K562 (cell line): ENCODE results near the gene DHRS13. TPM values are rescaled to one million over a fixed set of nuclear protein-coding genes. Genes with fewer than 3 reads are reported as not detected.

Experiments used
- SETDB1 ChIP-seq: IDR thresholded peaks from one replicate; pipeline ENCODE4 v1.6.1; 2012; ENCODE audit warnings: low read length, control low read depth, inconsistent platforms
- SMAD2 ChIP-seq: fragments of 150-350 bp; IDR thresholded peaks from 2 replicates; pipeline ENCODE4 v1.6.1; 2014; ENCODE audit warnings: low read depth, mild to moderate bottlenecking, low read length
- SOX6 ChIP-seq: fragments of 450-650 bp; IDR thresholded peaks from 2 replicates; pipeline ENCODE4 v1.6.1; 2014; ENCODE audit warnings: mild to moderate bottlenecking
- TAL1 ChIP-seq: fragments of 450-650 bp; IDR thresholded peaks from 2 replicates; pipeline ENCODE4 v1.6.1; 2016; ENCODE audit warnings: mild to moderate bottlenecking
- YY1 ChIP-seq, 3 experiments: IDR thresholded peaks; 2 replicates each; pipeline ENCODE4 v1.6.1; 2011; ENCODE audit warnings: low read length in 2 of 3, mild to moderate bottlenecking in 2 of 3, moderate library complexity in 2 of 3, borderline replicate concordance in 1 of 3, control low read depth in 1 of 3, low read depth in 1 of 3; ENCODE audit not compliant: insufficient read depth in 3 of 3, insufficient replicate concordance in 2 of 3, control insufficient read depth in 1 of 3, insufficient read length in 1 of 3; ENCODE audit errors: extremely low read depth in 1 of 3
- ZBTB17 ChIP-seq: fragments of 450-650 bp; formaldehyde crosslinking; IDR thresholded peaks from 2 replicates; pipeline ENCODE4 v1.4.0; 2020; ENCODE audit warnings: mild to moderate bottlenecking
- ZNF212 ChIP-seq: fragments of 450-650 bp; formaldehyde crosslinking; IDR thresholded peaks from 2 replicates; pipeline ENCODE4 v1.4.0; 2020; ENCODE audit warnings: mild to moderate bottlenecking
- ZNF354B ChIP-seq: fragments of 250-450 bp; sonication (Bioruptor Pico); IDR thresholded peaks from 2 replicates; pipeline ENCODE4 v1.4.0; 2020
- ZNF408 ChIP-seq: fragments of 250-450 bp; sonication (Bioruptor Pico); IDR thresholded peaks from 2 replicates; pipeline ENCODE4 v1.4.0; 2020; ENCODE audit warnings: low read depth, mild to moderate bottlenecking, moderate library complexity
- ZNF696 ChIP-seq: fragments of 250-450 bp; sonication (Bioruptor Pico); conservative IDR thresholded peaks from 2 replicates; pipeline ENCODE4 v1.4.0; 2020; ENCODE audit warnings: mild to moderate bottlenecking, moderate library complexity
- polyA plus RNA-seq, 8 experiments: library from polyadenylated mRNA; depleted of rRNA in 4 of 8; stranded (reverse) in 5 of 8; unstranded in 3 of 8; fragments of >200 nt; fragmentation: Nextera tagmentation in 2 of 8; fragmentation: Illumina TruSeq in 1 of 8; extraction: Ambion mirVana in 2 of 8; extraction: Trizol in 1 of 8; gene quantifications; 2 replicates each; pipeline versions ENCODE4 v1.2.1 to v1.2.3, GENCODE V29; 2011 to 2014; ENCODE audit warnings: inconsistent platforms in 1 of 8, missing spikeins in 1 of 8
- total RNA-seq, 7 experiments: library from RNA; depleted of rRNA in 6 of 7; stranded (reverse); fragments of >200 nt in 6 of 7; fragmentation: Illumina TruSeq in 2 of 7; extraction: Trizol in 2 of 7; gene quantifications; 2 replicates each; pipeline versions ENCODE4 v1.2.1 to v1.2.3, GENCODE V29; 2011 to 2021; ENCODE audit warnings: low replicate concordance in 1 of 7
- TF ChIP-seq, protein P1 (sequence below): fragments of 250-450 bp; sonication (Bioruptor Pico); IDR thresholded peaks from 2 replicates; pipeline ENCODE4 v1.8.0; 2021; ENCODE audit warnings: borderline replicate concordance, mild to moderate bottlenecking, moderate library complexity; ENCODE audit not compliant: poor library complexity, severe bottlenecking
- TF ChIP-seq, protein P2 (sequence below): sonication (generic); formaldehyde crosslinking; IDR thresholded peaks from 2 replicates; pipeline ENCODE4 v1.8.0; 2022; ENCODE audit warnings: missing genetic modification reagents, mild to moderate bottlenecking, borderline replicate concordance
- TF ChIP-seq, protein P3 (sequence below): fragments of 250-450 bp; sonication (Bioruptor Pico); IDR thresholded peaks from 2 replicates; pipeline ENCODE4 v1.8.0; 2021; ENCODE audit warnings: moderate library complexity, mild to moderate bottlenecking, inconsistent platforms
- TF ChIP-seq, protein P4 (sequence below): sonication (generic); formaldehyde crosslinking; IDR thresholded peaks from 2 replicates; pipeline ENCODE4 v1.8.0; 2022; ENCODE audit warnings: mild to moderate bottlenecking, missing genetic modification reagents
- TF ChIP-seq, protein P5 (sequence below): fragments of 450-650 bp; IDR thresholded peaks from 2 replicates; pipeline ENCODE4 v1.6.1; 2017; ENCODE audit warnings: antibody characterized with exemption
- TF ChIP-seq, protein P6 (sequence below): sonication (generic); formaldehyde crosslinking; IDR thresholded peaks from 2 replicates; pipeline ENCODE4 v1.8.0; 2022; ENCODE audit warnings: mild to moderate bottlenecking, missing genetic modification reagents
- TF ChIP-seq, protein P7 (sequence below): fragments of 450-650 bp; formaldehyde crosslinking; IDR thresholded peaks from 2 replicates; pipeline ENCODE4 v1.4.0; 2022; ENCODE audit warnings: missing genetic modification characterization

DHRS13 gene
- total and polyA plus RNA-seq, 9 of the 15 experiments (the other 6 are each of a cell fraction or from before 2014, with no cell fraction given) = 0.32 to 52.3 (median 34.3) TPM; not detected in 1

DNA sequence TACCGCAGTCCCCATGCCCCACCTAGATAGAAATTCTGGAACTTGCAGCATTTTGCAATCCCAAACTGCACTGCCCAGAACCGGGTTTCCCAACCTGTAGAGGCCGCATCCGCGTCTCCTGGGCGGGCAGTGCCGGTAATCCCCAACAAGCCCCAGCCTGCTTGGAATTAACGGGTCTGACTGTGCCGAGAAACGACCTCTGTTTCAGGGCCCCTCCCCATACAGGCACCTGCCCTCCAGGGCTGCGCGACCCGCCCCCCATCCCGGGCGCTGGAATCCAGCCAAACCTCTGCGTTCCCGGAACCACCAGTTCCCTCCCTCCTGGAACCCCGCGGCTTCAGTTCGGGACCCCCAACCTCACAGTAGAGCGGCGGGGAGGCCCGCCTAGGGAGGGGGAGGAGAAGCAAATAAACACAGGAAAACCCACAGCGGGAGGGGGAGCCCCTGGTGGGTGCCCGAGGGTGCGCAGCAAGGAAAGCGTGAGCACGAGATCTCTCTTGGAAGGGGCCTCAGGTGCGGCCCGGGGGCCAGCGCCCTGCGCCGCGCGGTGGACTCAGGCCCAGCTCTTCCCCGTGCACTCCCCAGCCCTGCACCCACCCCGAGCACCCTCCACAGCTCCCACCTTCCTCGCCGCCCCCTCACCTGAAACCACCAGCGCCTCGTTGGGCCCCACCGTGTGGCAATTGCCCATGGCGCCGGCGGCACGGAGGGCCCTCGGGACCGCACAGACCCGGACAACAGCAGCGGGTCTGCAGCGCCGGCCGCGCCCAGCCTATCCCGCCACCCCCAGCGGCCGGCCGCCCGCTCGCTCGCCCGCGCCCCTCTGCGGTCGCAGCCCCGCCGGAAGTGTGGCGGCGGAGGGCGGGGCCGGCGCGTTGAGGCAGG, 5.8 kb downstream of the DHRS13 start, which contains the start of gene FLOT2 (continued):
- TF ChIP-seq, protein P1, sequence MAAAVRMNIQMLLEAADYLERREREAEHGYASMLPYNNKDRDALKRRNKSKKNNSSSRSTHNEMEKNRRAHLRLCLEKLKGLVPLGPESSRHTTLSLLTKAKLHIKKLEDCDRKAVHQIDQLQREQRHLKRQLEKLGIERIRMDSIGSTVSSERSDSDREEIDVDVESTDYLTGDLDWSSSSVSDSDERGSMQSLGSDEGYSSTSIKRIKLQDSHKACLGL (CRISPR knock-in tag) = no peak
- TF ChIP-seq TAL1 (no peak), SETDB1 (no peak), YY1 (IDR thresholded peaks at IDR 0.05; ENCODE audit: borderline replicate concordance in 1 of 3, control insufficient read depth in 1 of 3, extremely low read depth in 1 of 3, insufficient read depth in 3 of 3, insufficient read length in 1 of 3, insufficient replicate concordance in 2 of 3, low read depth in 1 of 3, low read length in 2 of 3) (peak in 2 of 3 experiments; percentile 48 to 74), ZNF212 (CRISPR knock-in tag) (peak; percentile 91), ZNF696 (no peak), SOX6 (peak; percentile 56; the same call in 1 of the 2 replicates), ZBTB17 (CRISPR knock-in tag) (peak; percentile 81), ZNF354B (CRISPR knock-in tag) (no peak), SMAD2 (no peak), ZNF408 (CRISPR knock-in tag) (no peak)
- TF ChIP-seq, protein P2, sequence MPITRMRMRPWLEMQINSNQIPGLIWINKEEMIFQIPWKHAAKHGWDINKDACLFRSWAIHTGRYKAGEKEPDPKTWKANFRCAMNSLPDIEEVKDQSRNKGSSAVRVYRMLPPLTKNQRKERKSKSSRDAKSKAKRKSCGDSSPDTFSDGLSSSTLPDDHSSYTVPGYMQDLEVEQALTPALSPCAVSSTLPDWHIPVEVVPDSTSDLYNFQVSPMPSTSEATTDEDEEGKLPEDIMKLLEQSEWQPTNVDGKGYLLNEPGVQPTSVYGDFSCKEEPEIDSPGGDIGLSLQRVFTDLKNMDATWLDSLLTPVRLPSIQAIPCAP (CRISPR knock-in tag) = no peak
- TF ChIP-seq, protein P3, sequence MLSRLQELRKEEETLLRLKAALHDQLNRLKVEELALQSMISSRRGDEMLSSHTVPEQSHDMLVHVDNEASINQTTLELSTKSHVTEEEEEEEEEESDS (CRISPR knock-in tag) = no peak
- TF ChIP-seq, protein P4, sequence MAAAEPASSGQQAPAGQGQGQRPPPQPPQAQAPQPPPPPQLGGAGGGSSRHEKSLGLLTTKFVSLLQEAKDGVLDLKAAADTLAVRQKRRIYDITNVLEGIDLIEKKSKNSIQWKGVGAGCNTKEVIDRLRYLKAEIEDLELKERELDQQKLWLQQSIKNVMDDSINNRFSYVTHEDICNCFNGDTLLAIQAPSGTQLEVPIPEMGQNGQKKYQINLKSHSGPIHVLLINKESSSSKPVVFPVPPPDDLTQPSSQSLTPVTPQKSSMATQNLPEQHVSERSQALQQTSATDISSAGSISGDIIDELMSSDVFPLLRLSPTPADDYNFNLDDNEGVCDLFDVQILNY (CRISPR knock-in tag) = no peak
- TF ChIP-seq, protein P5, sequence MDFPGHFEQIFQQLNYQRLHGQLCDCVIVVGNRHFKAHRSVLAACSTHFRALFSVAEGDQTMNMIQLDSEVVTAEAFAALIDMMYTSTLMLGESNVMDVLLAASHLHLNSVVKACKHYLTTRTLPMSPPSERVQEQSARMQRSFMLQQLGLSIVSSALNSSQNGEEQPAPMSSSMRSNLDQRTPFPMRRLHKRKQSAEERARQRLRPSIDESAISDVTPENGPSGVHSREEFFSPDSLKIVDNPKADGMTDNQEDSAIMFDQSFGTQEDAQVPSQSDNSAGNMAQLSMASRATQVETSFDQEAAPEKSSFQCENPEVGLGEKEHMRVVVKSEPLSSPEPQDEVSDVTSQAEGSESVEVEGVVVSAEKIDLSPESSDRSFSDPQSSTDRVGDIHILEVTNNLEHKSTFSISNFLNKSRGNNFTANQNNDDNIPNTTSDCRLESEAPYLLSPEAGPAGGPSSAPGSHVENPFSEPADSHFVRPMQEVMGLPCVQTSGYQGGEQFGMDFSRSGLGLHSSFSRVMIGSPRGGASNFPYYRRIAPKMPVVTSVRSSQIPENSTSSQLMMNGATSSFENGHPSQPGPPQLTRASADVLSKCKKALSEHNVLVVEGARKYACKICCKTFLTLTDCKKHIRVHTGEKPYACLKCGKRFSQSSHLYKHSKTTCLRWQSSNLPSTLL = no peak
- TF ChIP-seq, protein P6, sequence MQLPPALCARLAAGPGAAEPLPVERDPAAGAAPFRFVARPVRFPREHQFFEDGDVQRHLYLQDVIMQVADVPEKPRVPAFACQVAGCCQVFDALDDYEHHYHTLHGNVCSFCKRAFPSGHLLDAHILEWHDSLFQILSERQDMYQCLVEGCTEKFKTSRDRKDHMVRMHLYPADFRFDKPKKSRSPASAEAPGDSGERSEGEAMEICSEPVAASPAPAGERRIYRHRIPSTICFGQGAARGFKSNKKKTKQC (CRISPR knock-in tag) = no peak
- TF ChIP-seq, protein P7, sequence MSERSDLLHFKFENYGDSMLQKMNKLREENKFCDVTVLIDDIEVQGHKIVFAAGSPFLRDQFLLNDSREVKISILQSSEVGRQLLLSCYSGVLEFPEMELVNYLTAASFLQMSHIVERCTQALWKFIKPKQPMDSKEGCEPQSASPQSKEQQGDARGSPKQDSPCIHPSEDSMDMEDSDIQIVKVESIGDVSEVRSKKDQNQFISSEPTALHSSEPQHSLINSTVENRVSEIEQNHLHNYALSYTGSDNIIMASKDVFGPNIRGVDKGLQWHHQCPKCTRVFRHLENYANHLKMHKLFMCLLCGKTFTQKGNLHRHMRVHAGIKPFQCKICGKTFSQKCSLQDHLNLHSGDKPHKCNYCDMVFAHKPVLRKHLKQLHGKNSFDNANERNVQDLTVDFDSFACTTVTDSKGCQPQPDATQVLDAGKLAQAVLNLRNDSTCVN (CRISPR knock-in tag) = no peak
